ENCODE data around the gene STAB1. TPM values are rescaled to one million over a fixed set of nuclear protein-coding genes. Genes with fewer than 3 reads are reported as not detected.

Gene STAB1
- total and polyA plus RNA-seq, 10 of the 15 experiments (the other 5 are each of a cell fraction or from before 2014, with no cell fraction given), result 0.46 TPM; not detected in 9

- no peaks in the 10 kb centered on the region for H3K4me1 ChIP-seq (ENCODE audit: control insufficient read depth, insufficient read depth, low read length)
- in situ Hi-C loops (cut with MboI) (no loop called here), intact Hi-C loops (cut with micrococcal nuclease; ENCODE audit: unreplicated experiment) (no loop called here)
- ChIA-PET RAD21 (ENCODE audit: unreplicated experiment) (no interaction called here), CTCF (interaction anchor here (0.6 kb wide), 1 partner anchor 12 kb away, joined by 3 read pairs; no protein-coding TSS in a partner anchor), POLR2A (no interaction called here), SMC1A (ENCODE audit: uncharacterized antibody, unreplicated experiment) (no interaction called here)
- DNase-seq (ENCODE audit: low read depth, low spot score), result no peak
- no peaks in the 10 kb centered on the region for H3K79me2 ChIP-seq (ENCODE audit: control insufficient read depth, insufficient read depth, low read length)
- no peak for TF ChIP-seq CHD1 (IDR thresholded peaks at IDR 0.05; ENCODE audit: low read depth, low read length)
- no peak for TF ChIP-seq KLF5 (IDR thresholded peaks at IDR 0.05; ENCODE audit: partially characterized antibody)
- TF ChIP-seq CTCF (IDR thresholded peaks at IDR 0.05 in 2 of 3, conservative IDR thresholded peaks at IDR 0.05 in 1 of 3; ENCODE audit: control insufficient read depth in 2 of 3, extremely low read depth in 1 of 3, insufficient read depth in 1 of 3, low read depth in 3 of 3, low read length in 3 of 3), result peak; percentile 9 to 38 (median 31); a peak in 3 of 6 replicates
- TF ChIP-seq CBFB (IDR thresholded peaks at IDR 0.05; ENCODE audit: low read depth), result no peak
- no peak overlapping the region for H2AFZ ChIP-seq (ENCODE audit: control insufficient read depth, low read depth, low read length)
- WGBS (ENCODE audit: insufficient coverage, insufficient replicate concordance, low lambda C conversion rate, missing lambda C conversion rate), result 92% methylated on average over 23 of the region's 23 CpGs
- no peak overlapping the region for H3K9ac ChIP-seq (ENCODE audit: control insufficient read depth, insufficient read depth, low read length)
- no peak overlapping the region for H3K4me3 ChIP-seq
- no peak for ATAC-seq
- H3K27ac ChIP-seq (ENCODE audit: control insufficient read depth, insufficient read depth), result no peak overlapping the region
- H3K4me2 ChIP-seq (ENCODE audit: control insufficient read depth, insufficient read depth), result no peak overlapping the region
- H3K36me3 ChIP-seq (ENCODE audit: control insufficient read depth in 2 of 2, insufficient read depth in 2 of 2, low read length in 1 of 2), result peaks cover 28% of the 10 kb centered on the region in 2 experiments
- H3K9me3 ChIP-seq (replicated peaks; ENCODE audit: control insufficient read depth, insufficient read depth, low read length), result no peaks in the 10 kb centered on the region
- H3K27me3 ChIP-seq (replicated peaks in 1 of 2; ENCODE audit: control insufficient read depth in 2 of 2, insufficient read depth in 2 of 2, low read length in 1 of 2), result no peaks in the 10 kb centered on the region
- FAIRE-seq, result no peak
- no peaks in the 10 kb centered on the region for H4K20me1 ChIP-seq (ENCODE audit: control insufficient read depth, insufficient read depth)
- no TSS peak for BruUV-seq (replicated peaks)
Measured at GRCh38 chr3:52481819-52482521, 13.2 kb upstream of the STAB1 start.

GRCh38 chr3:52483081-52483480, 12.1 kb upstream of the STAB1 start:
- FAIRE-seq (no peak), DNase-seq (ENCODE audit: low read depth, low spot score) (no peak), ATAC-seq (no peak)
- Histone ChIP-seq H3K9ac (ENCODE audit: control insufficient read depth, insufficient read depth, low read length) (no peak overlapping the region), H3K9me3 (replicated peaks; ENCODE audit: control insufficient read depth, insufficient read depth, low read length) (no peaks in the 10 kb centered on the region), H3K79me2 (ENCODE audit: control insufficient read depth, insufficient read depth, low read length) (no peaks in the 10 kb centered on the region), H4K20me1 (ENCODE audit: control insufficient read depth, insufficient read depth) (no peaks in the 10 kb centered on the region), H3K27me3 (replicated peaks in 1 of 2; ENCODE audit: control insufficient read depth in 2 of 2, insufficient read depth in 2 of 2, low read length in 1 of 2) (no peaks in the 10 kb centered on the region), H3K36me3 (ENCODE audit: control insufficient read depth in 2 of 2, insufficient read depth in 2 of 2, low read length in 1 of 2) (peaks cover 30 to 31% of the 10 kb centered on the region in 2 experiments), H3K27ac (ENCODE audit: control insufficient read depth, insufficient read depth) (no peak overlapping the region), H3K4me3 (no peak overlapping the region), H2AFZ (ENCODE audit: control insufficient read depth, low read depth, low read length) (no peak overlapping the region), H3K4me2 (ENCODE audit: control insufficient read depth, insufficient read depth) (no peak overlapping the region), H3K4me1 (ENCODE audit: control insufficient read depth, insufficient read depth, low read length) (no peaks in the 10 kb centered on the region)
- in situ Hi-C loops (cut with MboI) (no loop called here), intact Hi-C loops (cut with micrococcal nuclease; ENCODE audit: unreplicated experiment) (no loop called here)
- POLR2A ChIA-PET, result no interaction called here
- TF ChIP-seq ZBTB40 (IDR thresholded peaks at IDR 0.05; ENCODE audit: borderline replicate concordance) (no peak), POLR2A (IDR thresholded peaks at IDR 0.05; ENCODE audit: low read depth, low read length) (peak; percentile 46; the same call in 1 of the 2 replicates), E2F4 (IDR thresholded peaks at IDR 0.05; ENCODE audit: low read depth, low read length) (no peak)
- WGBS (ENCODE audit: insufficient coverage, insufficient replicate concordance, low lambda C conversion rate, missing lambda C conversion rate), result 87% methylated on average over 14 of the region's 14 CpGs
- RAD21 ChIA-PET (ENCODE audit: unreplicated experiment), result no interaction called here
- CTCF ChIA-PET, result no interaction called here
- SMC1A ChIA-PET (ENCODE audit: uncharacterized antibody, unreplicated experiment), result no interaction called here
- BruUV-seq (replicated peaks), result TSS peak; percentile 27

Measured in GM12878 (cell line).